ENCODE measurements around the gene CCDC30.
"Not testable (repeated sequence)": the region's sequence is repeated elsewhere in the genome, so short reads cannot be mapped to it uniquely, and the experiment has no call there.

CCDC30 gene

DNA sequence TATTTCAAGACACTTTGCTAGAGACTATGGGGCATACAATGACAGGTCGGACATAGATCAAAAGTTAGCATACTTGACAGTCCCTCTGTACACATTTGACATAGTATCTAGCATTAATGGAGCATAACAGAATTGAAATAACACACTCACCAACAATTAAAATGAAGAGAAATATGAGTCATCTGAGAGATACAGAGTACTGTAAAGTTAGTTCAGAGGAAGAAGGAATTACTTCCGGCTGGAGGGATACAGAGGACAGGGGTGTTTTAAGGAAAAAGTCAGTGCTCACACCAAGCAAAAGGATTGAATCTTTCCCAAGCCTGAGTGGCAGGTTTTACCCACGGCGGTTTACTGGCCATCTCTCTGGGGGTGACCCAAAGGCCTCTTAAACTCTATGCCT lies 9.7 kb upstream of the CCDC30 start:
- no peak for DNase-seq (ENCODE audit: low read depth)

- DNase-seq (ENCODE audit: low read depth), result no peak
These were observed 8.7 kb upstream of the CCDC30 start for GRCh38 chr1:42454403-42454802.

GRCh38 chr1:42456010-42456753 lies 6.9 kb upstream of the CCDC30 start, which contains the start of the genes PPCS and ZMYND12:
TSS of gene PPCS (plus strand) at chr1:42456543. CDS start at chr1:42456566, 23 bp downstream.
TSS of gene ZMYND12 (minus strand) at chr1:42456022. CDS start at chr1:42455997, 25 bp downstream.
- DNase-seq (ENCODE audit: low read depth), result peak; percentile 89

DNA sequence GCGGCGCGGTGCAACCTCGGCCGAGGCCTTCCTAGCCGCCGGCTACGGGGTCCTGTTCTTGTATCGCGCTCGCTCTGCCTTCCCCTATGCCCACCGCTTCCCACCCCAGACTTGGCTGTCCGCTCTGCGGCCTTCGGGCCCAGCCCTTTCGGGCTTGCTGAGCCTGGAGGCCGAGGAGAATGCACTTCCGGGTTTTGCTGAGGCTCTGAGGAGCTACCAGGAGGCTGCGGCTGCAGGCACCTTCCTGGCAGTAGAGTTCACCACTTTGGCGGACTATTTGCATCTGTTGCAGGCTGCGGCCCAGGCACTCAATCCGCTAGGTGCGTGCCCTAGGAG lies 6.4 kb upstream of the CCDC30 start:
- DNase-seq (ENCODE audit: low read depth), result peak; percentile 36

GRCh38 chr1:42461196-42461595 lies 1.9 kb upstream of the CCDC30 start:
- no peak for DNase-seq (ENCODE audit: low read depth)

DNA sequence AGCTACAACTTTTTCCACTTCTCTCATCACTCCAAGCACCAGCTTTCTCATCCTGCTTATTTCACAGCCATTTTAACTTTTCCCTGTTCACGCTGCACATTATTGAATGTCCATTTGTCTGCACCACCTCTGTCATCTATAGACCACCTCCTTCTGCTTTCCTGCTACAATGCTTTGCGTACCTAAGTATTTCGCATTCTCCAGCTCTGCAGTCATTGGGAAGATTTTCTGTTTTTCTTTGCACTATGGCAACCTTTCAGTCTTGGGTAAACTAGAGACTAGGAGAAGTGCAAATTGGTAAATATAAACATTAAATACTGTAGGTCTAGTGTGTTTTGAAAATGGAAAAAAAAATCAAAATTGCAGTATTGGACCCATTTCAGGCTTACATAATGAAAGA lies 835 bp downstream of the CCDC30 start:
- DNase-seq (ENCODE audit: low read depth), result no peak

- no peak for DNase-seq (ENCODE audit: low read depth)
These were observed 2.9 kb downstream of the CCDC30 start for GRCh38 chr1:42466030-42466429.

DNA sequence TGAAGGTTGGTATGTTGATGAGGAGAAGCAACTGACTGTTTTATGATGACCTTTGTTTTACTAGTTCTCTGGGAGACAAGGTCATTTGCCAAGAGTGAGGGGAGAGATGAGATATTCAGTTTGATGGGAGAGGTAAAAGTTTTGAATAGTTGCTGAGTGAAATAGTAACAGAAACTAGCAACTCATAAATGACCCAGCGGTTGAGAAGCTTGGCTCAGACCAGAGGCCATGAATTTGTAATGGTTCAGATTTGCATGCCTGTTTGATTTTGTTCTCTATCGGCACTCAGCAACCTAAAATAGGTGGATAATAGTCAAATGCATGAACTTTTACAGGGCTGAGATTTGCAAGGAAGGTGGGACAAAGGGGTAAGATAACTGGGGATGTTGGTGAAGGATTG lies 6.6 kb downstream of the CCDC30 start:
- no peak for DNase-seq (ENCODE audit: low read depth)

DNA sequence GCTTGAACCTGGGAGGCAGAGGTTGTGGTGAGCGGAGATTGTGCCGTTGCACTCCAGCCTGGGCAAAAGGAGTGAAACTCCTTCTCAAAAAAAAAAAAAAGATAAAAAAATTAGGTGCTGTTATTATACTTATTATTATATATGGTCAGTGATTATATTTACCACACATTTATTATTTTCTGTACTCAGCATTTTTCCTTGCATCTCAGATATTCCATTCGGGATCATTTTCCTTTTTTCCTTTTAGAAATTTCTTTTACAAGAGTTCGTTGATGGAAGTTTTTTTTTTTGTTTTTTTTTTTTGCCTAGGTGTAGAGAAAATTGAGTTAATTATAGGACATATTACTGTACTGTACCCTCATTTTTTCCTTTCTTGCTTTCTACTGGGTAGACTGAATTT lies 13.5 kb downstream of the CCDC30 start:
- DNase-seq (ENCODE audit: low read depth), result no peak

- DNase-seq (ENCODE audit: low read depth), result not testable (repeated sequence)
These were observed 14.3 kb downstream of the CCDC30 start for GRCh38 chr1:42477354-42477753.

DNA sequence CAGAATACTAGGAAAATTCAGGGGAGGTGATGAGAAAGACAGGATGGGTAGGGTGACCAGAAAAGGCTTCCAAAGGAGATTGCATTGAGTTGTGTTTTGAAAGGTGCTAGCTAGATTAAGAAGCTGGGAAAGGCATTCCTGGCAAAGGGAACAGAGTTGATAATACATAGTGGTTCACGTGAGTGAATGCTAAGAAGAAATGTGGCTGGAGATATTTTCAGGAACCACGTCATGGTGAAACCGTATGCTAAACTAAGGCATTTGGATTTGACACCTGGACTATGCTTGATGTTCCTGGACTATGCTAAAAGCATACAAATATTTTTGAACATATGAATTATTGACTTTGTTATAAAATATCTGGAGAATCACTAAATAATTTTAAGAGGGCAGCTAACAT lies 14.7 kb downstream of the CCDC30 start:
- no peak for DNase-seq (ENCODE audit: low read depth)

- no peak for DNase-seq (ENCODE audit: low read depth)
These were observed 16.5 kb downstream of the CCDC30 start for GRCh38 chr1:42479621-42480020.

- no peak for DNase-seq (ENCODE audit: low read depth)
These were observed 17.8 kb downstream of the CCDC30 start for GRCh38 chr1:42480921-42481320.

DNA sequence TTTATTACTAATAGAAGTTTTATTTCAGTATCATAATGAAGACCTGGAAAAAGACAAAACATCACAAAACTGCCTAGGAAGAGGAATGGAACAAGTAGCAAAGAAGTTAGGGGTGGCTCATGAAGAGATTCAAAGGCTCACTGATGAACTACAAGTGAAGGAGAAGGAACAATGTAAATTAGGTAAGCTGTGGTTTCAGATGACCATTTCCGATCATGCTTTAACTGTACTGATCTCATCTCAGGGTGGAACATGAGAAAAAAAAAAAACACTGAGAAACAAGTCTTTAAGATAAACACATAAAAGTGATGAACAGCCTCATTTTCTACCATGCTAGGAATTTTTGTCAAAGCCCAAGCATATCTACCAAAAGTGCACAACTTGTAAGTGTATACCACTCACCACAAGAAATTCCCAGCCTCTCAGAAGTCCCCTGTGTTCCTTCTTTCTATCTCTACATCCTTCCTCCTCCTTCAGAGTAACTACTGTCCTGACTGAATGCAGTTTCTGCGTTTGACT lies 19.6 kb downstream of the CCDC30 start:
- no peak for DNase-seq (ENCODE audit: low read depth)

- DNase-seq (ENCODE audit: low read depth), result no peak
These were observed 21.3 kb downstream of the CCDC30 start for GRCh38 chr1:42484382-42484781.

DNA sequence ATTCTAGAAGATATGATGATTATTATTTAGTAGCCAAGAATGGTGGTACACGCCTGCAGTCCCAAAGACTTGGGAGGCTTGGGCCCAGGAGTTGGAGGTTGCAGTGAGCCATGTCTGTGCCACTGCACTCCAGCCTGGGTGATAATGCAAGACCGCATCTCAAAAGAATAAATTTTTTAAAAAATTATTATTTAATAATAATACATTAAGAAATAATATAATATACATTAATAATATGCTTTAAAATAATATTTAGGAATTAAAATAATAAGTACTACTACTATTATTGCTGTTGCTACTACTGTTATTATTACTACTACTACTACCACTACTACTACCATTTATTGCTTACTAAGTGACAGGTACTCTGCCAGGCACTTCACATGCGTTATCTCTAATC lies 27.2 kb downstream of the CCDC30 start:
- DNase-seq (ENCODE audit: low read depth), result no peak

DNA sequence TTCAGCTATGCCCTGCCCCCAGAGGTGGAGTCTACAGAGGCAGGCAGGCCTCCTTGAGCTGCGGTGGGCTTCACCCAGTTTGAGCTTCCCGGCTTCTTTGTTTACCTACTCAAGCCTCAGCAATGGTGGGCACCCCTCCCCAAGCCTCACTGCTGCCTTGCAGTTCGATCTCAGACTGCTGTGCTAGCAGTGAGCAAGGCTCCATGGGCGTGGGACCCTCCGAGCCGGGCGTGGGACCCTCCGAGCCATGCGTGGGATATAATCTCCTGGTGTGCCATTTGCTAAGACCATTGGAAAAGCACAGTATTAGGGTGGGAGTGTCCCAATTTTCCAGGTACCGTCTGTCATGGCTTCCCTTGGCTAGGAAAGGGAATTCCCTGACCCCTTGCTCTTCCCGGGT lies 38.9 kb downstream of the CCDC30 start:
- not testable (repeated sequence) for DNase-seq (ENCODE audit: low read depth)

- DNase-seq (ENCODE audit: low read depth), result no peak
These were observed 41.5 kb downstream of the CCDC30 start for GRCh38 chr1:42504535-42505128.

GRCh38 chr1:42506576-42506975 lies 43.5 kb downstream of the CCDC30 start:
- no peak for DNase-seq (ENCODE audit: low read depth)

GRCh38 chr1:42511581-42512155 lies 48.6 kb downstream of the CCDC30 start:
- DNase-seq (ENCODE audit: low read depth), result not testable (repeated sequence)

DNA sequence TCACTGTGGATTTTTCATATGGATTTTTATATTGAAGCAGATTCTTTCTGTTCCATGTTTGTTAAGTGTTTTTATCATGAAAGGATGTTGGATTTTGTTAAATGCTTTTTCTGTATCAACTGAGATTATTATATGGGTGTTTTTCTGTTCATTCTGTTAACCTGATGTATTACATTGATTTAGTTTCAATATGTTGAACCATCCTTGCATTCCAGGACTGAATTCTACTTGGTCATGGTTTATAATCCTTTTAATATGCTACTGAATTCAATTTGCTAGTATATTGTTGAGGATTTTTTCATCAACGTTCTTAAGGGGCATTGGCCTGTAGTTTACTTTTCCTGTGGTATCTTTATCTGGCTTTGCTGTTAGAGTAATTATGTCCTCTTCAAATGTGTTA lies 55.8 kb downstream of the CCDC30 start:
- no peak for DNase-seq (ENCODE audit: low read depth)

- no peak for DNase-seq (ENCODE audit: low read depth)
These were observed 60.1 kb downstream of the CCDC30 start for GRCh38 chr1:42523171-42523570.

- no peak for DNase-seq (ENCODE audit: low read depth)
These were observed 61.2 kb downstream of the CCDC30 start for GRCh38 chr1:42524330-42524729.

All from stimulated activated CD8-positive, alpha-beta memory T cell treated with anti-CD3 and anti-CD28 coated beads, Interleukin-4, amount 100 ng/mL, for 24 hours (primary cell).